Thyroid gland (tissue), 4 donors: ENCODE results near the gene SAMD13. TPM values are rescaled to one million over a fixed set of nuclear protein-coding genes. Genes with fewer than 3 reads are reported as not detected.
"Not testable (repeated sequence)": the region's sequence is repeated elsewhere in the genome, so short reads cannot be mapped to it uniquely, and the experiment has no call there.

Experiments
- DNase-seq, 2 donors: peaks; one replicate each; pipeline ENCODE4 v3.0.0-alpha.2; 2019
- H3K27ac ChIP-seq, 3 donors: fragments of 200-600 bp; sonication (generic); 1 replicate in 2 of 3; 2 replicates in 1 of 3; pipeline ENCODE4 v1.5.1; 2016 to 2019; ENCODE audit warnings: mild to moderate bottlenecking in 1 of 3, moderate library complexity in 1 of 3
- H3K27me3 ChIP-seq: fragments of 200-600 bp; sonication (generic); one replicate; pipeline ENCODE4 v1.5.1; 2019
- H3K36me3 ChIP-seq, 2 donors: fragments of 200-600 bp; sonication (generic); one replicate each; pipeline ENCODE4 v1.5.1; 2016 to 2019
- H3K4me1 ChIP-seq, 2 donors: fragments of 200-600 bp; sonication (generic); one replicate each; pipeline ENCODE4 v1.5.1; 2017 to 2019
- H3K4me3 ChIP-seq, 3 donors: fragments of 200-600 bp; sonication (generic); replicated peaks in 1 of 3; 1 replicate in 2 of 3; 2 replicates in 1 of 3; pipeline ENCODE4 v1.5.1; 2016; ENCODE audit warnings: mild to moderate bottlenecking in 1 of 3
- H3K9me3 ChIP-seq: fragments of 200-600 bp; sonication (generic); one replicate; pipeline ENCODE4 v1.5.1; 2017
- POLR2A ChIP-seq, 2 donors: fragments of 450-650 bp; IDR thresholded peaks; one replicate each; pipeline ENCODE4 v1.6.1; 2017; ENCODE audit warnings: antibody characterized with exemption in 2 of 2, mild to moderate bottlenecking in 2 of 2, moderate library complexity in 1 of 2
- WGBS, 2 donors: methylation state at CpG; one replicate each; pipeline ENCODE4 v1.1.5; 2017; 5-methylcytosine and 5-hydroxymethylcytosine counted together
- intact Hi-C: fragments of 100-400 bp; cut with DNase I; formaldehyde crosslinking; loops from one replicate; pipeline ENCODE4 v1.15.1; 2023
- total RNA-seq, 4 donors: library from RNA; depleted of rRNA; stranded (reverse); fragments of >200 nt; gene quantifications; one replicate each; pipeline ENCODE4 v1.2.3, GENCODE V29; 2016
- TF ChIP-seq, protein P1 (sequence below), 6 experiments: fragments of 200-600 bp in 3 of 6; fragments of 450-650 bp in 3 of 6; sonication (generic) in 3 of 6; IDR thresholded peaks; one replicate each; pipeline ENCODE4 v1.5.1; 2016 to 2019; ENCODE audit warnings: antibody characterized with exemption in 6 of 6, mild to moderate bottlenecking in 2 of 6, inconsistent platforms in 1 of 6, moderate library complexity in 1 of 6

The SAMD13 gene
- total RNA-seq, 4 donors from 2014 or later = 5.6 to 9.5 (median 5.9) TPM

- no peaks in the 10 kb centered on the region for H3K27me3 ChIP-seq
- TF ChIP-seq, protein P1, sequence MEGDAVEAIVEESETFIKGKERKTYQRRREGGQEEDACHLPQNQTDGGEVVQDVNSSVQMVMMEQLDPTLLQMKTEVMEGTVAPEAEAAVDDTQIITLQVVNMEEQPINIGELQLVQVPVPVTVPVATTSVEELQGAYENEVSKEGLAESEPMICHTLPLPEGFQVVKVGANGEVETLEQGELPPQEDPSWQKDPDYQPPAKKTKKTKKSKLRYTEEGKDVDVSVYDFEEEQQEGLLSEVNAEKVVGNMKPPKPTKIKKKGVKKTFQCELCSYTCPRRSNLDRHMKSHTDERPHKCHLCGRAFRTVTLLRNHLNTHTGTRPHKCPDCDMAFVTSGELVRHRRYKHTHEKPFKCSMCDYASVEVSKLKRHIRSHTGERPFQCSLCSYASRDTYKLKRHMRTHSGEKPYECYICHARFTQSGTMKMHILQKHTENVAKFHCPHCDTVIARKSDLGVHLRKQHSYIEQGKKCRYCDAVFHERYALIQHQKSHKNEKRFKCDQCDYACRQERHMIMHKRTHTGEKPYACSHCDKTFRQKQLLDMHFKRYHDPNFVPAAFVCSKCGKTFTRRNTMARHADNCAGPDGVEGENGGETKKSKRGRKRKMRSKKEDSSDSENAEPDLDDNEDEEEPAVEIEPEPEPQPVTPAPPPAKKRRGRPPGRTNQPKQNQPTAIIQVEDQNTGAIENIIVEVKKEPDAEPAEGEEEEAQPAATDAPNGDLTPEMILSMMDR (IDR thresholded peaks at IDR 0.05) = no peak
- TF ChIP-seq POLR2A (IDR thresholded peaks at IDR 0.05) = no peak
- intact Hi-C loops = no loop called here
- no peaks in the 10 kb centered on the region for H3K9me3 ChIP-seq
- 77 to 100% methylated on average over 1 of the region's 1 CpG for WGBS, 2 donors
- no peaks in the 10 kb centered on the region for H3K36me3 ChIP-seq
- H3K4me1 ChIP-seq = no peaks in the 10 kb centered on the region
- H3K4me3 ChIP-seq = no peak overlapping the region
- DNase-seq = no peak
- H3K27ac ChIP-seq = no peak overlapping the region
Measured at GRCh38 chr1:84282780-84283333, 18.7 kb upstream of the SAMD13 start.

- H3K27ac ChIP-seq = no peak overlapping the region
- no peaks in the 10 kb centered on the region for H3K4me1 ChIP-seq
- no peak overlapping the region for H3K4me3 ChIP-seq
- no peak for TF ChIP-seq POLR2A (IDR thresholded peaks at IDR 0.05)
- TF ChIP-seq, protein P1 (IDR thresholded peaks at IDR 0.05) = no peak
- no peaks in the 10 kb centered on the region for H3K27me3 ChIP-seq
- no peak for DNase-seq
- no peaks in the 10 kb centered on the region for H3K36me3 ChIP-seq
- WGBS, 2 donors = 85 to 88% methylated on average over 1 of the region's 1 CpG
- H3K9me3 ChIP-seq = no peaks in the 10 kb centered on the region
- intact Hi-C loops = no loop called here
Measured at GRCh38 chr1:84283381-84283780, 18.1 kb upstream of the SAMD13 start.

GRCh38 chr1:84286071-84286470 is 15.4 kb upstream of the SAMD13 start:
- no peak for DNase-seq
- TF ChIP-seq, protein P1 (IDR thresholded peaks at IDR 0.05) = no peak
- no peak for TF ChIP-seq POLR2A (IDR thresholded peaks at IDR 0.05)
- H3K36me3 ChIP-seq = no peaks in the 10 kb centered on the region
- no peak overlapping the region for H3K27ac ChIP-seq
- H3K4me3 ChIP-seq = no peak overlapping the region
- WGBS, 2 donors = 87 to 90% methylated on average over 1 of the region's 1 CpG
- no peaks in the 10 kb centered on the region for H3K9me3 ChIP-seq
- H3K27me3 ChIP-seq = no peaks in the 10 kb centered on the region
- intact Hi-C loops = no loop called here
- H3K4me1 ChIP-seq = peaks cover 11 to 15% of the 10 kb centered on the region in 2 donors

GRCh38 chr1:84287389-84287788 is 14.1 kb upstream of the SAMD13 start:
- H3K4me3 ChIP-seq, intact Hi-C loops, H3K36me3 ChIP-seq, H3K27me3 ChIP-seq, H3K27ac ChIP-seq, H3K9me3 ChIP-seq, DNase-seq: not testable (repeated sequence)
- 63 to 66% methylated on average over 3 of the region's 3 CpGs for whole genome bisulfite sequencing, 2 donors
- H3K4me1 ChIP-seq = peaks cover 11 to 15% of the 10 kb centered on the region in 2 donors

DNA sequence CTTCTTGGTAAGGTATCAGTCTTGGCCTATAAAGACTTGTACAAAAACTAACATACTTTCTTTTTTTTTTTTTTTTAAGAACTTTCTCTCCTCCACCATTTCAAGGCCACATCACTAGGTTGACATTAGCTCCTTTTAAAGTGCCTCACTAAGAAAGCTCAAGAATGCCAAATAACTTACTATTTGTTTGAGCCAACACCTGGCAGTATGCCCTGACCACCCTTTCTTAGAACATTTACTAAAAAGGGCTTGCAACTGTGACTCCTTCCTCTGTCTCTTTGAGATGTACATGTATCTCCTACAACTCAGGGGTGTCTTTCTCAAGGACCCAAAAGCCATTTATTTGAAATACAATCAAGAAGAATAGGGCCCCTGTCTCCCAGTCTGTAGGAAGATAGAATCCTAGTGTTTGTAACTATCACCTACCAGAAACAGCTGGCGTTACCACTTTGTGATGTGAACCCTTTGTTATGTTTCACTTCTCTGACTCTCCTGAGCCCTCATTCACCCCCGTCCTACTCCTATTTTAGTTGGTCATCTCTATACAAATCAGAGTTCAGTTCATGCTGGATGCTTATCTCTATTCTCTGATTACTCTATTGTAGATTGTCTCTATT is 12.2 kb upstream of the SAMD13 start:
- Histone ChIP-seq H3K4me3 (no peak overlapping the region), H3K9me3 (no peaks in the 10 kb centered on the region), H3K36me3 (no peaks in the 10 kb centered on the region), H3K27ac (peak overlapping the region; percentile 68 to 83 (median 72)), H3K4me1 (peaks cover 11 to 15% of the 10 kb centered on the region in 2 donors), H3K27me3 (no peaks in the 10 kb centered on the region)
- WGBS, 2 donors = 50% methylated on average over 2 of the region's 2 CpGs
- intact Hi-C loops = no loop called here
- peak; percentile 90 to 91 for DNase-seq
- TF ChIP-seq POLR2A (IDR thresholded peaks at IDR 0.05) = peak in 1 of 2 donors; percentile 37
- TF ChIP-seq, protein P1 (IDR thresholded peaks at IDR 0.05) = no peak
